ENCODE data around the gene TXNRD2.

The TXNRD2 gene

GRCh38 chr22:19855504-19856409, 85.9 kb downstream of the TXNRD2 start:
- peak; percentile 30 to 59 for DNase-seq

- peak; percentile 85 to 89 for DNase-seq
Observed at GRCh38 chr22:19854778-19855503, 86.7 kb downstream of the TXNRD2 start, which contains the start of the genes GNB1L and RTL10. Gene GNB1L, minus strand, starts transcription at chr22:19854874. Its CDS starts 33,519 bp downstream, at chr22:19821355. Gene RTL10, minus strand, starts transcription at chr22:19854874. Its CDS starts 2,613 bp downstream, at chr22:19852261.

GRCh38 chr22:19853879-19854777, 87.5 kb downstream of the TXNRD2 start:
- no peak for DNase-seq

- no peak for DNase-seq
Observed at GRCh38 chr22:19853058-19853878, 88.3 kb downstream of the TXNRD2 start.

GRCh38 chr22:19852177-19852781, 89.3 kb downstream of the TXNRD2 start:
- DNase-seq = no peak

GRCh38 chr22:19851291-19852176, 90.1 kb downstream of the TXNRD2 start:
- DNase-seq = no peak

- no peak for DNase-seq
Observed at GRCh38 chr22:19850763-19851109, 90.9 kb downstream of the TXNRD2 start.

GRCh38 chr22:19849835-19850762, 91.5 kb downstream of the TXNRD2 start:
- DNase-seq = no peak

GRCh38 chr22:19848298-19849224, 93.1 kb downstream of the TXNRD2 start:
- no peak for DNase-seq

- no peak for DNase-seq
Observed at GRCh38 chr22:19847345-19847632, 94.3 kb downstream of the TXNRD2 start.

- DNase-seq = no peak
Observed at GRCh38 chr22:19846620-19847344, 94.8 kb downstream of the TXNRD2 start.

- no peak for DNase-seq
Observed at GRCh38 chr22:19845054-19845722, 96.4 kb downstream of the TXNRD2 start.

GRCh38 chr22:19844377-19845053, 97.1 kb downstream of the TXNRD2 start:
- peak; percentile 29 to 61 for DNase-seq

GRCh38 chr22:19843857-19844376, 97.7 kb downstream of the TXNRD2 start:
- DNase-seq = no peak

GRCh38 chr22:19843107-19843856, 98.3 kb downstream of the TXNRD2 start:
- no peak for DNase-seq

Data from bone marrow (tissue), 2 donors.